Lower leg skin (tissue), 4 donors: Measurements from ENCODE around the gene GRAMD1A. TPM values are rescaled to one million over a fixed set of nuclear protein-coding genes. Genes with fewer than 3 reads are reported as not detected.

Experiments used
- DNase-seq, 2 donors: peaks; one replicate each; pipeline ENCODE4 v3.0.0-alpha.2; 2019; ENCODE audit warnings: low spot score in 2 of 2
- H3K4me3 ChIP-seq: fragments of 200-600 bp; sonication (generic); 2 replicates; pipeline ENCODE4 v1.5.1; 2017; ENCODE audit warnings: mild to moderate bottlenecking, low read depth; ENCODE audit not compliant: poor library complexity, severe bottlenecking
- CTCF ChIP-seq, 3 donors: fragments of 450-650 bp; IDR thresholded peaks; one replicate each; pipeline ENCODE4 v1.5.1; 2016; ENCODE audit warnings: antibody characterized with exemption in 3 of 3, mild to moderate bottlenecking in 3 of 3, moderate library complexity in 2 of 3
- POLR2A ChIP-seq, 2 donors: fragments of 450-650 bp; IDR thresholded peaks; one replicate each; pipeline ENCODE4 v1.6.1; 2016 to 2017; ENCODE audit warnings: antibody characterized with exemption in 2 of 2, mild to moderate bottlenecking in 1 of 2, moderate library complexity in 1 of 2
- WGBS, 2 donors: methylation state at CpG; one replicate each; pipeline ENCODE4 v1.1.5; 2018; 5-methylcytosine and 5-hydroxymethylcytosine counted together
- intact Hi-C: fragments of 100-400 bp; cut with DNase I; formaldehyde crosslinking; loops from one replicate; pipeline ENCODE4 v1.15.0; 2023; ENCODE audit warnings: low total_unique reads
- total RNA-seq, 4 donors: library from RNA; depleted of rRNA; stranded (reverse); fragments of >200 nt; gene quantifications; one replicate each; pipeline ENCODE4 v1.1.0, GENCODE V29; 2016

GRAMD1A gene
- total RNA-seq, 4 donors from 2014 or later, result 12.6 to 49.2 (median 20.3) TPM

- intact Hi-C loops, result no loop called here
- DNase-seq, result no peak
- TF ChIP-seq CTCF (IDR thresholded peaks at IDR 0.05) (no peak), POLR2A (IDR thresholded peaks at IDR 0.05) (no peak)
- no peak overlapping the region for H3K4me3 ChIP-seq
- WGBS, 2 donors, result 57 to 62% methylated on average over 13 of the region's 13 CpGs
These were observed 37.8 kb downstream of the GRAMD1A start for GRCh38 chr19:35037716-35038622.

- 64 to 66% methylated on average over 16 to 17 of the region's 17 CpGs for WGBS, 2 donors
- intact Hi-C loops, result no loop called here
- no peak overlapping the region for H3K4me3 ChIP-seq
- TF ChIP-seq CTCF (IDR thresholded peaks at IDR 0.05) (no peak), POLR2A (IDR thresholded peaks at IDR 0.05) (no peak)
- no peak for DNase-seq
These were observed 38.7 kb downstream of the GRAMD1A start for GRCh38 chr19:35038623-35039512.

- no peak for TF ChIP-seq POLR2A (IDR thresholded peaks at IDR 0.05)
- TF ChIP-seq CTCF (IDR thresholded peaks at IDR 0.05), result no peak
- intact Hi-C loops, result no loop called here
- 42 to 46% methylated on average over 38 of the region's 39 CpGs for WGBS, 2 donors
- no peak for DNase-seq
- H3K4me3 ChIP-seq, result no peak overlapping the region
These were observed 40.0 kb downstream of the GRAMD1A start for GRCh38 chr19:35039881-35040825.

GRCh38 chr19:35040826-35041547, 40.9 kb downstream of the GRAMD1A start:
- no peak overlapping the region for H3K4me3 ChIP-seq
- DNase-seq, result peak; percentile 82 to 97
- no peak for TF ChIP-seq POLR2A (IDR thresholded peaks at IDR 0.05)
- TF ChIP-seq CTCF (IDR thresholded peaks at IDR 0.05), result no peak
- 18 to 24% methylated on average over 36 of the region's 36 CpGs for WGBS, 2 donors
- intact Hi-C loops, result no loop called here
